H1 (cell line): ENCODE results near the gene ARFGEF3.

ENCODE experiments used
- BRCA1 ChIP-seq: IDR thresholded peaks from 2 replicates; pipeline ENCODE4 v1.6.1; 2012; ENCODE audit warnings: low read depth, low read length, improper control_type of control experiment
- CTCF ChIP-seq, 3 experiments: IDR thresholded peaks; 1 replicate in 2 of 3; 2 replicates in 1 of 3; pipeline versions ENCODE4 v1.5.1 to v1.6.1; 2011; ENCODE audit warnings: low read length in 3 of 3, mild to moderate bottlenecking in 3 of 3, inconsistent platforms in 2 of 3, low read depth in 1 of 3, moderate library complexity in 1 of 3; ENCODE audit not compliant: insufficient read depth in 1 of 3; ENCODE audit errors: control extremely low read depth in 1 of 3
- EP300 ChIP-seq, 2 experiments: IDR thresholded peaks; 1 replicate in 1 of 2; 2 replicates in 1 of 2; pipeline ENCODE4 v1.6.1; 2011 to 2012; ENCODE audit warnings: low read depth in 2 of 2, low read length in 2 of 2, mild to moderate bottlenecking in 2 of 2, borderline replicate concordance in 1 of 2, inconsistent platforms in 1 of 2, moderate library complexity in 1 of 2
- HDAC6 ChIP-seq: IDR thresholded peaks from one replicate; pipeline ENCODE4 v1.7.1; 2012; ENCODE audit warnings: low read depth, mild to moderate bottlenecking, inconsistent platforms, low read length, moderate library complexity
- JUN ChIP-seq: IDR thresholded peaks from 2 replicates; pipeline ENCODE4 v1.6.1; 2011; ENCODE audit warnings: low read depth, mild to moderate bottlenecking, improper control_type of control experiment, low read length
- NRF1 ChIP-seq: IDR thresholded peaks from 2 replicates; pipeline ENCODE4 v1.6.1; 2011; ENCODE audit warnings: mild to moderate bottlenecking, low read depth, low read length, improper control_type of control experiment
- POLR2A ChIP-seq, 2 experiments: IDR thresholded peaks; 1 replicate in 1 of 2; 2 replicates in 1 of 2; pipeline ENCODE4 v1.6.1; 2011; ENCODE audit warnings: low read depth in 2 of 2, low read length in 2 of 2, mild to moderate bottlenecking in 2 of 2; ENCODE audit errors: control extremely low read depth in 1 of 2
- POLR2AphosphoS5 ChIP-seq: IDR thresholded peaks from 2 replicates; pipeline ENCODE4 v1.6.1; 2011; ENCODE audit warnings: low read depth, low read length
- RBBP5 ChIP-seq: IDR thresholded peaks from 2 replicates; pipeline ENCODE4 v1.7.1; 2012; ENCODE audit warnings: low read depth, mild to moderate bottlenecking, inconsistent platforms, low read length, moderate library complexity, borderline replicate concordance
- SIRT6 ChIP-seq: IDR thresholded peaks from one replicate; pipeline ENCODE4 v1.7.1; 2012; ENCODE audit warnings: low read length, inconsistent platforms
- SRF ChIP-seq: IDR thresholded peaks from 2 replicates; pipeline ENCODE4 v1.6.1; 2011; ENCODE audit warnings: mild to moderate bottlenecking, low read depth, low read length, moderate library complexity
- TAF1 ChIP-seq: IDR thresholded peaks from 2 replicates; pipeline ENCODE4 v1.6.1; 2011; ENCODE audit warnings: mild to moderate bottlenecking, low read depth, low read length
- YY1 ChIP-seq: IDR thresholded peaks from 2 replicates; pipeline ENCODE4 v1.6.1; 2011; ENCODE audit warnings: low read depth, mild to moderate bottlenecking, low read length
- TF ChIP-seq, protein P1 (sequence below): IDR thresholded peaks from 2 replicates; pipeline ENCODE4 v1.6.1; 2011; ENCODE audit warnings: low read depth, mild to moderate bottlenecking, low read length; ENCODE audit not compliant: insufficient read depth

DNA sequence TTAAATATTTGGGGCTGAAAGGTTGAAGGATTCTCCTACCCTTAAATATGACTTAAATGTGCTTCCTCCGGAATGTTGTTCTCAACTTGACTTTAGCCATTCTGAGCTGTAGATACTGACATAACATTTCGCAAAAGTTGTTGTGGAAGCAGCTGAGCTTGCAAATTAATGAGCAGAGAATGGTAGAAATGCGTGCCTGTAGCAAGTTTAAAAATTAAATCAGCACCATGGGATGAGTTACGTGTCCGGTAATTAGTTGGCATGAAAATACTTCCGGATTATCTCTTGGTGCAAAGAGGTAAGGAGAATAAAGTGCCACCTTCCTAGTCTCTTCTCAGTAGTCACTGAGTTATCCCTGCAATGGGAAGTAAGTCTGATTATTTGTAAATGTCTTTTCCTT is 80.2 kb downstream of the ARFGEF3 start:
- TF ChIP-seq POLR2A (IDR thresholded peaks at IDR 0.05; ENCODE audit: control extremely low read depth in 1 of 2, low read depth in 2 of 2, low read length in 2 of 2) = no peak
- no peak for TF ChIP-seq JUN
- no peak for TF ChIP-seq EP300 (IDR thresholded peaks at IDR 0.05; ENCODE audit: borderline replicate concordance in 1 of 2, low read depth in 2 of 2, low read length in 2 of 2)
- TF ChIP-seq CTCF (IDR thresholded peaks at IDR 0.05; ENCODE audit: control extremely low read depth in 1 of 3, insufficient read depth in 1 of 3, low read depth in 1 of 3, low read length in 3 of 3) = no peak
- TF ChIP-seq RBBP5 = no peak
- TF ChIP-seq NRF1 = no peak
- TF ChIP-seq TAF1 = no peak
- TF ChIP-seq HDAC6 = no peak
- TF ChIP-seq YY1 = no peak
- TF ChIP-seq SRF = no peak
- TF ChIP-seq SIRT6 = no peak
- TF ChIP-seq BRCA1 = no peak
- TF ChIP-seq, protein P1, sequence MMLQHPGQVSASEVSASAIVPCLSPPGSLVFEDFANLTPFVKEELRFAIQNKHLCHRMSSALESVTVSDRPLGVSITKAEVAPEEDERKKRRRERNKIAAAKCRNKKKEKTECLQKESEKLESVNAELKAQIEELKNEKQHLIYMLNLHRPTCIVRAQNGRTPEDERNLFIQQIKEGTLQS = no peak
- TF ChIP-seq POLR2AphosphoS5 = no peak
